Parathyroid adenoma (tissue), 2 donors: ENCODE results near the gene MBP.

Source experiments
- H2AFZ ChIP-seq: fragments of 300-600 bp; sonication (generic); one replicate; pipeline ENCODE4 v1.7.0; 2017; ENCODE audit warnings: antibody characterized with exemption, mild to moderate bottlenecking
- H3K27ac ChIP-seq: fragments of 300-600 bp; sonication (generic); one replicate; pipeline ENCODE4 v1.7.0; 2017
- H3K27me3 ChIP-seq: fragments of 300-600 bp; sonication (generic); one replicate; pipeline ENCODE4 v1.7.0; 2017; ENCODE audit warnings: low read length; ENCODE audit not compliant: control insufficient read depth, insufficient read depth
- H3K36me3 ChIP-seq: fragments of 300-600 bp; sonication (generic); one replicate; pipeline ENCODE4 v1.7.0; 2017; ENCODE audit warnings: low read length; ENCODE audit not compliant: control insufficient read depth, insufficient read depth
- H3K4me1 ChIP-seq: fragments of 300-600 bp; sonication (generic); one replicate; pipeline ENCODE4 v1.7.0; 2017; ENCODE audit warnings: control low read depth
- H3K4me2 ChIP-seq: fragments of 300-600 bp; sonication (generic); one replicate; pipeline ENCODE4 v1.7.0; 2017; ENCODE audit warnings: low read length
- H3K4me3 ChIP-seq: fragments of 300-600 bp; sonication (generic); one replicate; pipeline ENCODE4 v1.7.0; 2017; ENCODE audit warnings: low read depth, low read length
- H3K79me2 ChIP-seq: fragments of 300-600 bp; sonication (generic); one replicate; pipeline ENCODE4 v1.7.0; 2017; ENCODE audit warnings: control low read depth
- H3K9ac ChIP-seq: fragments of 300-600 bp; sonication (generic); one replicate; pipeline ENCODE4 v1.7.0; 2017; ENCODE audit warnings: mild to moderate bottlenecking
- H3K9me3 ChIP-seq: fragments of 300-600 bp; sonication (generic); one replicate; pipeline ENCODE4 v1.7.0; 2017; ENCODE audit warnings: low read length; ENCODE audit not compliant: control insufficient read depth
- TF ChIP-seq, protein P1 (sequence below): fragments of 300-600 bp; sonication (generic); IDR thresholded peaks from one replicate; pipeline ENCODE4 v1.7.0; 2017; ENCODE audit warnings: antibody characterized with exemption, mild to moderate bottlenecking
- donor health status: primary hyperparathyroidism.

MBP gene

DNA sequence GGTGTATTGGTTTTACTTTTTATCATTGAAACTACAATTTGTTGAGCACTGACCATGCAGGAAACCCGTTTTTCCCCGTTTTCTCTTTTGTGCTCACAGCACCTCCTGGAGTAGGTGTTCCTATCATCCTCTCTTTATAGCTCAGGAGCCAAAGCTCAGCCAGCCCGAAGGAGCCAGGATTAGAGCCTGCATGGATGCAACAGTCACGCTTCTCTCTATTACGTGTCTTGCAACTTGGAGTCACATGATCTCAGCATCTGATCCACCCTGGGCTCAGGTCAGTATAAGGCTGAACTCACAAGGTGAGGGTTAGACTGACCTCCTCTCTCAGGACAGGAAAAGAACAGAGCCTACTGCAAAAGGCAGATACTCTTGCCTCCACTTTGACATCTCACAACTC, 150.5 kb downstream of the MBP start:
- Histone ChIP-seq H3K79me2 (no peaks in the 10 kb centered on the region), H2AFZ (no peak overlapping the region), H3K27ac (no peak overlapping the region), H3K27me3 (no peaks in the 10 kb centered on the region), H3K9me3 (no peaks in the 10 kb centered on the region), H3K4me2 (no peak overlapping the region), H3K4me3 (no peak overlapping the region), H3K36me3 (no peaks in the 10 kb centered on the region), H3K9ac (no peak overlapping the region), H3K4me1 (peaks cover 27% of the 10 kb centered on the region)
- TF ChIP-seq, protein P1, sequence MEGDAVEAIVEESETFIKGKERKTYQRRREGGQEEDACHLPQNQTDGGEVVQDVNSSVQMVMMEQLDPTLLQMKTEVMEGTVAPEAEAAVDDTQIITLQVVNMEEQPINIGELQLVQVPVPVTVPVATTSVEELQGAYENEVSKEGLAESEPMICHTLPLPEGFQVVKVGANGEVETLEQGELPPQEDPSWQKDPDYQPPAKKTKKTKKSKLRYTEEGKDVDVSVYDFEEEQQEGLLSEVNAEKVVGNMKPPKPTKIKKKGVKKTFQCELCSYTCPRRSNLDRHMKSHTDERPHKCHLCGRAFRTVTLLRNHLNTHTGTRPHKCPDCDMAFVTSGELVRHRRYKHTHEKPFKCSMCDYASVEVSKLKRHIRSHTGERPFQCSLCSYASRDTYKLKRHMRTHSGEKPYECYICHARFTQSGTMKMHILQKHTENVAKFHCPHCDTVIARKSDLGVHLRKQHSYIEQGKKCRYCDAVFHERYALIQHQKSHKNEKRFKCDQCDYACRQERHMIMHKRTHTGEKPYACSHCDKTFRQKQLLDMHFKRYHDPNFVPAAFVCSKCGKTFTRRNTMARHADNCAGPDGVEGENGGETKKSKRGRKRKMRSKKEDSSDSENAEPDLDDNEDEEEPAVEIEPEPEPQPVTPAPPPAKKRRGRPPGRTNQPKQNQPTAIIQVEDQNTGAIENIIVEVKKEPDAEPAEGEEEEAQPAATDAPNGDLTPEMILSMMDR, result no peak

DNA sequence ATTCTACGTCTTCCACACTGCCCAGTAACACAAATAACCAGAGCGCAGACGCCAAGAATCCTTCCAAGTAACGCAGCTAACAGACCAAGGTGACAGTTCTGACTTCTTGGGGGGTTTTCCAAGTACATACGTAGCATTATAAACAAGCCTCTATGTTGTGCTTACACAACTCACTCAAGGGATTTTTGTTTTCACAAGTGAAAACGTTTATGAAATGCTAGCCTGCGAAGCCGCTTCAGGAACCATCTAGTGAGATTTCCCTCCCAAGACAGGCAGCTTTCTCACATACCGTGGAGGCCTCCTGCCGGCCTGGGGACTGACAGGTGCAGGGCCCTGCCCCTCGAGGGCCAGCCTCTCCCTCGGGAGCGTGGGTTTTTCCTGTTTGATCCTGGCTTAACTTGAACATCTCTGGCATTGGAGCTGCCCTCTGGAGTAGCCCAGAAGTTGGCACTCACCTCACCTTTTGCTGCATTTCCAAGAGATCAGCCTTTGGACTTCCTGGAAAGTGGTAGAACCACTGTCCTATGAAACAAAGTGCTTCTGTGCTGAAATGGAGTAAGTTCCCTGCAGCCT, 151.1 kb downstream of the MBP start:
- TF ChIP-seq, protein P1, result no peak
- H3K4me3 ChIP-seq, result no peak overlapping the region
- no peak overlapping the region for H3K9ac ChIP-seq
- no peak overlapping the region for H3K27ac ChIP-seq
- no peaks in the 10 kb centered on the region for H3K27me3 ChIP-seq
- H3K4me2 ChIP-seq, result no peak overlapping the region
- peaks cover 25% of the 10 kb centered on the region for H3K4me1 ChIP-seq
- no peak overlapping the region for H2AFZ ChIP-seq
- no peaks in the 10 kb centered on the region for H3K79me2 ChIP-seq
- H3K36me3 ChIP-seq, result no peaks in the 10 kb centered on the region
- H3K9me3 ChIP-seq, result no peaks in the 10 kb centered on the region

DNA sequence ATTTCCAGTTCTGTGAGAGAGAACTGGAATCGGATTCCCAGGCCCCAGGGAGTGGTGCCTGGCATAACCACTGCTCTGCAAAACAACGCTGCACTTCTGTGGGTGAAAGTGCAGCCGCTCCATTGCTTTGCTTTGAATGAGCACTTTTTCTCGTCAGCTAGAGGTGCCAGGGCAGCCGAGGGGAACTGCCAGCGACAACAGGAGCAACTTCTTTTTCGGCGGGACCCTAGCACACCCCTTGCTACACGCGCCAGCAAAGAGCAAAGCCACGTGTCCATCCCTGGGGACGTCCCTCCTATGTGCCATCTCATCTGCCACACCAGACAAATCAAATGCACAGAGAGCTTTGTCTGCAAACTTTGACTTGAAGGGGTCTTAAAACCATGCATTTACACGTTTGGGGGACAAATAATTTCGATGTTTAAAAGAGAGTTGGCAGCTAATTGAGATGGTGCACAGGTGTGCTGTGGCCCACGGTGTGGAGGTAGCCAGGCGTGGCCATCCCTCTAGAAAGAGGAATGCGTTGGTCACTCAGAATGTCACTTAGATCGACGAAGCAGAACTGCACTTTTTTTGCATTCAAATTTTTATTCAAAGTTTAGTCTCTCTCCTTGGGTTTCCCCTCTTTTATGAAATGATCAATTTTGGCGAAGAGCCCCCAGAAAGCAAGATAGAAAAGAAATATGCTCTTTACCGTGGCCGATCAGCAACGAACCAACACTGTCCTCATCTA, 151.8 kb downstream of the MBP start:
- H3K27ac ChIP-seq, result no peak overlapping the region
- H3K79me2 ChIP-seq, result no peaks in the 10 kb centered on the region
- H3K9me3 ChIP-seq, result no peaks in the 10 kb centered on the region
- H3K36me3 ChIP-seq, result no peaks in the 10 kb centered on the region
- H3K27me3 ChIP-seq, result no peaks in the 10 kb centered on the region
- H3K4me3 ChIP-seq, result no peak overlapping the region
- no peak overlapping the region for H3K4me2 ChIP-seq
- H3K9ac ChIP-seq, result no peak overlapping the region
- TF ChIP-seq, protein P1, result no peak
- H3K4me1 ChIP-seq, result peaks cover 18% of the 10 kb centered on the region
- no peak overlapping the region for H2AFZ ChIP-seq

GRCh38 chr18:76979906-76980305, 152.7 kb downstream of the MBP start:
- H3K4me1 ChIP-seq, result peaks cover 15% of the 10 kb centered on the region
- H2AFZ ChIP-seq, result no peak overlapping the region
- no peak overlapping the region for H3K27ac ChIP-seq
- TF ChIP-seq, protein P1, result no peak
- no peak overlapping the region for H3K4me3 ChIP-seq
- H3K27me3 ChIP-seq, result no peaks in the 10 kb centered on the region
- H3K4me2 ChIP-seq, result no peak overlapping the region
- H3K9ac ChIP-seq, result no peak overlapping the region
- no peaks in the 10 kb centered on the region for H3K9me3 ChIP-seq
- H3K36me3 ChIP-seq, result no peaks in the 10 kb centered on the region
- no peaks in the 10 kb centered on the region for H3K79me2 ChIP-seq
